Spleen (tissue), 11 donors: Measurements from ENCODE around the gene HSD11B1. TPM values are rescaled to one million over a fixed set of nuclear protein-coding genes. Genes with fewer than 3 reads are reported as not detected.
A peak's percentile ranks its signal among the peaks of the same experiment; 100 is the strongest.

Source experiments
- DNase-seq: peaks from one replicate; pipeline ENCODE4 v3.0.0-alpha.2; 2020
- H3K27ac ChIP-seq, 8 donors: fragments of 200-600 bp; sonication (generic) in 7 of 8; 1 replicate in 4 of 8; 2 replicates in 4 of 8; pipeline versions ENCODE4 v1.5.0 to v1.8.0; 2016 to 2021; ENCODE audit warnings: inconsistent platforms in 4 of 8, mild to moderate bottlenecking in 4 of 8, moderate library complexity in 1 of 8
- H3K27me3 ChIP-seq, 7 donors: fragments of 200-600 bp; sonication (generic) in 6 of 7; replicated peaks in 1 of 7; 1 replicate in 4 of 7; 2 replicates in 3 of 7; pipeline versions ENCODE4 v1.5.0 to v1.8.0; 2016 to 2021; ENCODE audit warnings: inconsistent platforms in 3 of 7, mild to moderate bottlenecking in 1 of 7
- H3K36me3 ChIP-seq, 6 donors: fragments of 200-600 bp; sonication (generic) in 5 of 6; 1 replicate in 4 of 6; 2 replicates in 2 of 6; pipeline versions ENCODE4 v1.5.0 to v1.8.0; 2016 to 2021; ENCODE audit warnings: inconsistent platforms in 2 of 6
- H3K4me1 ChIP-seq, 6 donors: fragments of 200-600 bp; sonication (generic) in 5 of 6; 1 replicate in 3 of 6; 2 replicates in 3 of 6; pipeline versions ENCODE4 v1.5.0 to v1.8.0; 2016 to 2021; ENCODE audit warnings: inconsistent platforms in 3 of 6
- H3K4me3 ChIP-seq, 8 donors: fragments of 200-600 bp; sonication (generic) in 7 of 8; 1 replicate in 4 of 8; 2 replicates in 4 of 8; pipeline versions ENCODE4 v1.5.0 to v1.8.0; 2016 to 2021; ENCODE audit warnings: inconsistent platforms in 4 of 8, mild to moderate bottlenecking in 4 of 8, moderate library complexity in 2 of 8
- H3K9me3 ChIP-seq, 8 donors: fragments of 200-600 bp; sonication (generic) in 7 of 8; 1 replicate in 4 of 8; 2 replicates in 4 of 8; pipeline versions ENCODE4 v1.5.0 to v1.8.0; 2016 to 2021; ENCODE audit warnings: inconsistent platforms in 4 of 8
- CTCF ChIP-seq, 11 experiments: fragments of 200-600 bp in 7 of 11; fragments of 450-650 bp in 4 of 11; sonication (generic) in 4 of 11; IDR thresholded peaks in 8 of 11; conservative IDR thresholded peaks in 3 of 11; 1 replicate in 7 of 11; 2 replicates in 4 of 11; pipeline versions ENCODE4 v1.4.0 to v1.8.0; 2016 to 2021; ENCODE audit warnings: antibody characterized with exemption in 11 of 11, inconsistent platforms in 4 of 11, mild to moderate bottlenecking in 1 of 11
- POLR2A ChIP-seq, 3 donors: fragments of 450-650 bp; IDR thresholded peaks; one replicate each; pipeline ENCODE4 v1.5.1; 2017; ENCODE audit warnings: antibody characterized with exemption in 3 of 3, mild to moderate bottlenecking in 1 of 3
- POLR2AphosphoS5 ChIP-seq, 3 donors: sonication (generic); formaldehyde crosslinking; IDR thresholded peaks; one replicate each; pipeline ENCODE4 v1.5.1; 2017; ENCODE audit warnings: antibody characterized with exemption in 3 of 3
- WGBS, 5 donors: extraction: QIAGEN DNeasy Blood & Tissue Kit in 3 of 5; methylation state at CpG; one replicate each; pipeline versions ENCODE4 v1.1.5 to v1.1.7; 2013 to 2018; 5-methylcytosine and 5-hydroxymethylcytosine counted together
- intact Hi-C: fragments of 100-400 bp; cut with DNase I; formaldehyde crosslinking; loops from one replicate; pipeline ENCODE4 v1.15.0; 2023; ENCODE audit warnings: low total_unique reads
- polyA plus RNA-seq, 3 donors: library from polyadenylated mRNA; stranded (reverse); fragments of 200-250 nt; gene quantifications; one replicate each; pipeline ENCODE4 v1.2.1, GENCODE V29; 2013
- total RNA-seq, 7 donors: library from RNA; depleted of rRNA in 3 of 7; stranded (reverse); fragments of >200 nt in 3 of 7; fragmentation: NEBNext Ultra II Directional in 4 of 7; extraction: Animal tissue kit (Norgen Biotek cat#: 25700) in 4 of 7; gene quantifications; one replicate each; pipeline versions ENCODE4 v1.1.0 to v1.2.1, GENCODE V29; 2016 to 2021
- donor health status: healthy with polysubstance abuse.
- donor health status: DM: no; HTN: no; CAD: no; lungs with moderate emphysema.
- donor health status: DM: no; HTN: no; CAD: no.
- donor health status: Bipolar disorder and iron deficiency.
- donor health status: healthy.
- donor health status: DM: no; HTN: no; CAD: no.
- donor health status: DM: yes; HTN: yes; CAD: no.

HSD11B1 gene
- total and polyA plus RNA-seq, 10 donors = 1.8 to 14.9 (median 3.7) TPM

GRCh38 chr1:209667708-209668107, 36.9 kb upstream of the HSD11B1 start:
- Histone ChIP-seq H3K9me3 (no peaks in the 10 kb centered on the region), H3K4me3 (no peak overlapping the region), H3K27me3 (peaks cover 0 to 9% (median 0%) of the 10 kb centered on the region in 7 donors), H3K4me1 (peaks cover 0 to 13% (median 4%) of the 10 kb centered on the region in 6 donors), H3K36me3 (no peaks in the 10 kb centered on the region), H3K27ac (no peak overlapping the region)
- 66 to 84% (median 80%) methylated on average over 4 of the region's 4 CpGs for WGBS, 5 donors
- intact Hi-C loops = no loop called here
- TF ChIP-seq POLR2AphosphoS5 (IDR thresholded peaks at IDR 0.05) (no peak), CTCF (IDR thresholded peaks at IDR 0.05 in 8 of 11, conservative IDR thresholded peaks at IDR 0.05 in 3 of 11) (no peak), POLR2A (IDR thresholded peaks at IDR 0.05) (no peak)
- DNase-seq = no peak

GRCh38 chr1:209670441-209671082, 34.1 kb upstream of the HSD11B1 start:
- Histone ChIP-seq H3K36me3 (no peaks in the 10 kb centered on the region), H3K27ac (peak overlapping the region in 2 of 8 donors; percentile 17 to 60), H3K27me3 (peaks cover 0 to 24% (median 7%) of the 10 kb centered on the region in 7 donors), H3K9me3 (no peaks in the 10 kb centered on the region), H3K4me1 (peaks cover 15 to 42% (median 32%) of the 10 kb centered on the region in 6 donors), H3K4me3 (no peak overlapping the region)
- 88 to 100% (median 90%) methylated on average over 1 of the region's 1 CpG for WGBS, 5 donors
- TF ChIP-seq POLR2A (IDR thresholded peaks at IDR 0.05) (no peak), CTCF (IDR thresholded peaks at IDR 0.05 in 8 of 11, conservative IDR thresholded peaks at IDR 0.05 in 3 of 11) (no peak), POLR2AphosphoS5 (IDR thresholded peaks at IDR 0.05) (no peak)
- intact Hi-C loops = no loop called here
- no peak for DNase-seq

GRCh38 chr1:209672705-209673630, 31.7 kb upstream of the HSD11B1 start:
- no peaks in the 10 kb centered on the region for H3K9me3 ChIP-seq
- H3K27ac ChIP-seq = peak overlapping the region in 7 of 8 donors; percentile 72 to 93 (median 84)
- H3K4me1 ChIP-seq = peaks cover 20 to 51% (median 43%) of the 10 kb centered on the region in 6 donors
- peak overlapping the region in 1 of 8 donors; percentile 73 for H3K4me3 ChIP-seq
- TF ChIP-seq POLR2A (IDR thresholded peaks at IDR 0.05) = no peak
- peak in 1 of 3 donors; percentile 60 for TF ChIP-seq POLR2AphosphoS5 (IDR thresholded peaks at IDR 0.05)
- TF ChIP-seq CTCF (IDR thresholded peaks at IDR 0.05 in 8 of 11, conservative IDR thresholded peaks at IDR 0.05 in 3 of 11) = no peak
- no peaks in the 10 kb centered on the region for H3K36me3 ChIP-seq
- peaks cover 0 to 48% (median 23%) of the 10 kb centered on the region in 7 donors for H3K27me3 ChIP-seq
- DNase-seq = no peak
- 24 to 39% (median 29%) methylated on average over 5 of the region's 5 CpGs for WGBS, 5 donors
- intact Hi-C loops = no loop called here
